K562 (cell line): ENCODE measurements around the gene STK33. TPM values are rescaled to one million over a fixed set of nuclear protein-coding genes. Genes with fewer than 3 reads are reported as not detected.

ENCODE experiments used
- BCOR ChIP-seq: fragments of 450-650 bp; IDR thresholded peaks from 2 replicates; pipeline ENCODE4 v1.6.1; 2016
- CBFB ChIP-seq: sonication (generic); formaldehyde crosslinking; IDR thresholded peaks from 2 replicates; pipeline ENCODE4 v1.4.0; 2020; ENCODE audit warnings: mild to moderate bottlenecking, missing genetic modification reagents
- CEBPZ ChIP-seq: fragments of 150-350 bp; IDR thresholded peaks from 2 replicates; pipeline ENCODE4 v1.6.1; 2014; ENCODE audit warnings: low read depth, mild to moderate bottlenecking, low read length, borderline replicate concordance
- DNMT1 ChIP-seq: fragments of 450-650 bp; IDR thresholded peaks from 2 replicates; pipeline ENCODE4 v1.6.1; 2016; ENCODE audit warnings: antibody characterized with exemption, mild to moderate bottlenecking
- ESRRA ChIP-seq: fragments of 450-650 bp; IDR thresholded peaks from 2 replicates; pipeline ENCODE4 v1.6.1; 2014; ENCODE audit warnings: low read depth, mild to moderate bottlenecking, moderate library complexity, borderline replicate concordance
- FOXK2 ChIP-seq, 2 experiments: fragments of 450-650 bp; IDR thresholded peaks in 1 of 2; conservative IDR thresholded peaks in 1 of 2; 2 replicates each; pipeline ENCODE4 v1.6.1; 2016; ENCODE audit warnings: low read depth in 2 of 2, mild to moderate bottlenecking in 1 of 2
- IFI16 ChIP-seq: fragments of 250-450 bp; sonication (Bioruptor Pico); IDR thresholded peaks from 2 replicates; pipeline ENCODE4 v2.1.2; 2022; ENCODE audit warnings: mild to moderate bottlenecking, inconsistent platforms
- MAZ ChIP-seq, 2 experiments: fragments of 450-650 bp in 1 of 2; sonication (generic) in 1 of 2; formaldehyde crosslinking; IDR thresholded peaks in 1 of 2; conservative IDR thresholded peaks in 1 of 2; 2 replicates each; pipeline versions ENCODE4 v1.4.0 to v1.5.0; 2020; ENCODE audit warnings: mild to moderate bottlenecking in 1 of 2, missing genetic modification reagents in 1 of 2
- PURB ChIP-seq: sonication (generic); formaldehyde crosslinking; IDR thresholded peaks from 2 replicates; pipeline ENCODE4 v1.9.0; 2021; ENCODE audit warnings: low read depth, mild to moderate bottlenecking, missing genetic modification reagents
- RHOXF2B ChIP-seq: fragments of 250-450 bp; sonication (Bioruptor Pico); conservative IDR thresholded peaks from 2 replicates; pipeline ENCODE4 v1.5.1; 2021
- SMARCE1 ChIP-seq: fragments of 450-650 bp; IDR thresholded peaks from 2 replicates; pipeline ENCODE4 v1.7.1; 2016; ENCODE audit warnings: mild to moderate bottlenecking
- SP2 ChIP-seq: IDR thresholded peaks from 2 replicates; pipeline ENCODE4 v1.6.1; 2011; ENCODE audit warnings: mild to moderate bottlenecking, low read depth, low read length, moderate library complexity; ENCODE audit not compliant: poor library complexity, severe bottlenecking; ENCODE audit errors: extremely low read depth
- STAG1 ChIP-seq: sonication (generic); formaldehyde crosslinking; IDR thresholded peaks from 2 replicates; pipeline ENCODE4 v1.5.0; 2020; ENCODE audit warnings: missing genetic modification reagents, borderline replicate concordance
- TOE1 ChIP-seq, 2 experiments: fragments of 450-650 bp in 1 of 2; sonication (generic) in 1 of 2; formaldehyde crosslinking in 1 of 2; IDR thresholded peaks; 2 replicates each; pipeline versions ENCODE4 v1.7.1 to v1.8.0; 2016 to 2022; ENCODE audit warnings: borderline replicate concordance in 2 of 2, mild to moderate bottlenecking in 2 of 2, antibody characterized with exemption in 1 of 2, inconsistent platforms in 1 of 2, low read depth in 1 of 2, missing genetic modification reagents in 1 of 2, moderate library complexity in 1 of 2
- TRIM24 ChIP-seq, 2 experiments: fragments of 450-650 bp; IDR thresholded peaks; 2 replicates each; pipeline ENCODE4 v1.6.1; 2016
- ZNF23 ChIP-seq: fragments of 250-450 bp; sonication (Bioruptor Pico); IDR thresholded peaks from 2 replicates; pipeline ENCODE4 v1.4.0; 2020; ENCODE audit warnings: mild to moderate bottlenecking
- ZNF311 ChIP-seq: fragments of 250-450 bp; sonication (Bioruptor Pico); IDR thresholded peaks from 2 replicates; pipeline ENCODE4 v1.4.0; 2020; ENCODE audit warnings: mild to moderate bottlenecking, moderate library complexity
- ZNF695 ChIP-seq: fragments of 450-650 bp; formaldehyde crosslinking; IDR thresholded peaks from 2 replicates; pipeline ENCODE4 v1.4.0; 2020; ENCODE audit warnings: mild to moderate bottlenecking, moderate library complexity
- ZSCAN32 ChIP-seq: fragments of 450-650 bp; formaldehyde crosslinking; IDR thresholded peaks from 2 replicates; pipeline ENCODE4 v1.4.0; 2020; ENCODE audit warnings: mild to moderate bottlenecking, moderate library complexity
- polyA plus RNA-seq, 8 experiments: library from polyadenylated mRNA; depleted of rRNA in 4 of 8; stranded (reverse) in 5 of 8; unstranded in 3 of 8; fragments of >200 nt; fragmentation: Nextera tagmentation in 2 of 8; fragmentation: Illumina TruSeq in 1 of 8; extraction: Ambion mirVana in 2 of 8; extraction: Trizol in 1 of 8; gene quantifications; 2 replicates each; pipeline versions ENCODE4 v1.2.1 to v1.2.3, GENCODE V29; 2011 to 2014; ENCODE audit warnings: inconsistent platforms in 1 of 8, missing spikeins in 1 of 8
- total RNA-seq, 7 experiments: library from RNA; depleted of rRNA in 6 of 7; stranded (reverse); fragments of >200 nt in 6 of 7; fragmentation: Illumina TruSeq in 2 of 7; extraction: Trizol in 2 of 7; gene quantifications; 2 replicates each; pipeline versions ENCODE4 v1.2.1 to v1.2.3, GENCODE V29; 2011 to 2021; ENCODE audit warnings: low replicate concordance in 1 of 7
- TF ChIP-seq, protein P1 (sequence below): fragments of 250-450 bp; sonication (Bioruptor Pico); IDR thresholded peaks from 2 replicates; pipeline ENCODE4 v1.8.0; 2021; ENCODE audit warnings: moderate library complexity, mild to moderate bottlenecking, inconsistent platforms
- TF ChIP-seq, protein P2 (sequence below): fragments of 200-400 bp; formaldehyde crosslinking; IDR thresholded peaks from 2 replicates; pipeline ENCODE4 v1.6.1; 2017; ENCODE audit warnings: mild to moderate bottlenecking, low read depth, low read length, moderate library complexity
- TF ChIP-seq, protein P3 (sequence below), 2 experiments: fragments of 450-650 bp in 1 of 2; sonication (generic) in 1 of 2; formaldehyde crosslinking in 1 of 2; IDR thresholded peaks in 1 of 2; conservative IDR thresholded peaks in 1 of 2; 2 replicates each; pipeline versions ENCODE4 v1.6.1 to v1.8.1; 2016 to 2023; ENCODE audit warnings: mild to moderate bottlenecking in 2 of 2, moderate library complexity in 2 of 2, inconsistent platforms in 1 of 2, missing genetic modification reagents in 1 of 2

STK33 gene
- total and polyA plus RNA-seq, 9 of the 15 experiments (the other 6 are each of a cell fraction or from before 2014, with no cell fraction given) = not detected

GRCh38 chr11:8384199-8384821 is 209.7 kb downstream of the STK33 start (continued):
- TF ChIP-seq CEBPZ (no peak), IFI16 (CRISPR knock-in tag) (no peak), CBFB (no peak), STAG1 (CRISPR knock-in tag) (no peak), PURB (CRISPR knock-in tag) (no peak), ZNF23 (no peak), BCOR (peak; percentile 23; the same call in 1 of the 2 replicates), TRIM24 (IDR thresholded peaks at IDR 0.05) (no peak), MAZ (CRISPR knock-in tag; conservative IDR thresholded peaks at IDR 0.05 in 1 of 2, IDR thresholded peaks at IDR 0.05 in 1 of 2) (0 out of 4 replicates have a peak, but pooled peaks of 1 of the 2 experiments have one; percentile 27), DNMT1 (no peak), ZSCAN32 (CRISPR knock-in tag) (no peak), ESRRA (peak; percentile 65), ZNF695 (CRISPR knock-in tag) (no peak), SP2 (no peak), SMARCE1 (peak; percentile 48; the same call in 1 of the 2 replicates), TOE1 (IDR thresholded peaks at IDR 0.05; ENCODE audit: borderline replicate concordance) (peak; percentile 92), TOE1 (CRISPR knock-in tag; IDR thresholded peaks at IDR 0.05; ENCODE audit: borderline replicate concordance, low read depth) (no peak), ZNF311 (CRISPR knock-in tag) (no peak), FOXK2 (conservative IDR thresholded peaks at IDR 0.05 in 1 of 2, IDR thresholded peaks at IDR 0.05 in 1 of 2; ENCODE audit: low read depth in 2 of 2) (peak in 1 of 2 experiments; percentile 50; a peak in 1 of 4 replicates), RHOXF2B (CRISPR knock-in tag) (no peak)
- TF ChIP-seq, protein P1, sequence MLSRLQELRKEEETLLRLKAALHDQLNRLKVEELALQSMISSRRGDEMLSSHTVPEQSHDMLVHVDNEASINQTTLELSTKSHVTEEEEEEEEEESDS (CRISPR knock-in tag) = no peak
- TF ChIP-seq, protein P2, sequence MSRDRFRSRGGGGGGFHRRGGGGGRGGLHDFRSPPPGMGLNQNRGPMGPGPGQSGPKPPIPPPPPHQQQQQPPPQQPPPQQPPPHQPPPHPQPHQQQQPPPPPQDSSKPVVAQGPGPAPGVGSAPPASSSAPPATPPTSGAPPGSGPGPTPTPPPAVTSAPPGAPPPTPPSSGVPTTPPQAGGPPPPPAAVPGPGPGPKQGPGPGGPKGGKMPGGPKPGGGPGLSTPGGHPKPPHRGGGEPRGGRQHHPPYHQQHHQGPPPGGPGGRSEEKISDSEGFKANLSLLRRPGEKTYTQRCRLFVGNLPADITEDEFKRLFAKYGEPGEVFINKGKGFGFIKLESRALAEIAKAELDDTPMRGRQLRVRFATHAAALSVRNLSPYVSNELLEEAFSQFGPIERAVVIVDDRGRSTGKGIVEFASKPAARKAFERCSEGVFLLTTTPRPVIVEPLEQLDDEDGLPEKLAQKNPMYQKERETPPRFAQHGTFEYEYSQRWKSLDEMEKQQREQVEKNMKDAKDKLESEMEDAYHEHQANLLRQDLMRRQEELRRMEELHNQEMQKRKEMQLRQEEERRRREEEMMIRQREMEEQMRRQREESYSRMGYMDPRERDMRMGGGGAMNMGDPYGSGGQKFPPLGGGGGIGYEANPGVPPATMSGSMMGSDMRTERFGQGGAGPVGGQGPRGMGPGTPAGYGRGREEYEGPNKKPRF = no peak
- TF ChIP-seq, protein P3, sequence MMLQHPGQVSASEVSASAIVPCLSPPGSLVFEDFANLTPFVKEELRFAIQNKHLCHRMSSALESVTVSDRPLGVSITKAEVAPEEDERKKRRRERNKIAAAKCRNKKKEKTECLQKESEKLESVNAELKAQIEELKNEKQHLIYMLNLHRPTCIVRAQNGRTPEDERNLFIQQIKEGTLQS (IDR thresholded peaks at IDR 0.05) = peak; percentile 92
- TF ChIP-seq, protein P3 (CRISPR knock-in tag; conservative IDR thresholded peaks at IDR 0.05) = no peak
